DND-41 (cell line): Measurements from ENCODE around the gene ERCC6.
A peak's percentile ranks its signal among the peaks of the same experiment; 100 is the strongest.

Experiments
- ATAC-seq: fragments of 200-7000 bp; cut with Tn5 transposase; 3 replicates; pipeline ENCODE4 v1.9.1; 2021; ENCODE audit warnings: low read depth; ENCODE audit not compliant: insufficient read depth
- DNase-seq: peaks from one replicate; pipeline ENCODE4 v3.0.0-alpha.2; 2020
- H2AFZ ChIP-seq: 2 replicates; pipeline ENCODE4 v1.6.0; 2012; ENCODE audit warnings: low read depth, low read length
- H3K27ac ChIP-seq: 2 replicates; pipeline ENCODE4 v1.5.1; 2012; ENCODE audit warnings: low read length, inconsistent platforms
- H3K27me3 ChIP-seq: fragments of 200-600 bp; sonication (generic); 2 replicates; pipeline ENCODE4 v1.6.0; 2012; ENCODE audit warnings: low read length, mild to moderate bottlenecking, inconsistent platforms; ENCODE audit not compliant: insufficient read depth, poor library complexity
- H3K36me3 ChIP-seq: 2 replicates; pipeline ENCODE4 v1.5.1; 2012; ENCODE audit warnings: low read length, inconsistent platforms; ENCODE audit not compliant: insufficient read depth
- H3K4me1 ChIP-seq: 2 replicates; pipeline ENCODE4 v1.5.1; 2012; ENCODE audit warnings: mild to moderate bottlenecking, low read length; ENCODE audit not compliant: insufficient read depth
- H3K4me2 ChIP-seq: 2 replicates; pipeline ENCODE4 v1.6.0; 2012; ENCODE audit warnings: mild to moderate bottlenecking, moderate library complexity, low read length, inconsistent platforms; ENCODE audit not compliant: insufficient read depth
- H3K4me3 ChIP-seq, 2 experiments: fragments of 200-600 bp in 1 of 2; shearing (Covaris generic) in 1 of 2; 2 replicates each; pipeline ENCODE4 v1.5.1; 2012 to 2016; ENCODE audit warnings: inconsistent platforms in 2 of 2, low read length in 2 of 2, mild to moderate bottlenecking in 2 of 2, low read depth in 1 of 2, moderate library complexity in 1 of 2
- H3K79me2 ChIP-seq: 2 replicates; pipeline ENCODE4 v1.6.0; 2012; ENCODE audit warnings: low read length, inconsistent platforms; ENCODE audit not compliant: insufficient read depth
- H3K9ac ChIP-seq: 2 replicates; pipeline ENCODE4 v1.6.0; 2012; ENCODE audit warnings: low read depth, mild to moderate bottlenecking, inconsistent platforms, low read length, moderate library complexity
- H3K9me3 ChIP-seq: 2 replicates; pipeline ENCODE4 v1.5.1; 2012; ENCODE audit warnings: low read length, moderate library complexity, mild to moderate bottlenecking, inconsistent platforms; ENCODE audit not compliant: insufficient read depth, severe bottlenecking
- H4K20me1 ChIP-seq: 2 replicates; pipeline ENCODE4 v1.6.0; 2012; ENCODE audit warnings: low read length; ENCODE audit not compliant: insufficient read depth
- CTCF ChIP-seq: IDR thresholded peaks from 2 replicates; pipeline ENCODE4 v1.5.1; 2012; ENCODE audit warnings: borderline replicate concordance, low read length, moderate library complexity, mild to moderate bottlenecking; ENCODE audit not compliant: poor library complexity, severe bottlenecking; ENCODE audit errors: extremely low read depth
- EZH2 ChIP-seq: IDR thresholded peaks from 3 replicates; pipeline ENCODE4 v1.6.1; 2012; ENCODE audit warnings: borderline replicate concordance, low read depth, mild to moderate bottlenecking, moderate library complexity, low read length, inconsistent platforms; ENCODE audit not compliant: severe bottlenecking

The ERCC6 gene

GRCh38 chr10:49508249-49508648 lies 30.7 kb downstream of the ERCC6 start:
- Histone ChIP-seq H3K27me3 (no peaks in the 10 kb centered on the region), H4K20me1 (peaks cover 56% of the 10 kb centered on the region), H3K9ac (no peak overlapping the region), H3K4me2 (peak overlapping the region; percentile 10; the same call in 1 of the 2 replicates), H3K27ac (no peak overlapping the region), H3K9me3 (no peaks in the 10 kb centered on the region), H3K79me2 (no peaks in the 10 kb centered on the region), H3K4me1 (peaks cover 22% of the 10 kb centered on the region), H3K36me3 (peaks cover 8% of the 10 kb centered on the region), H3K4me3 (no peak overlapping the region), H2AFZ (no peak overlapping the region)
- peak; percentile 98 for ATAC-seq
- peak; percentile 69 for DNase-seq
- TF ChIP-seq EZH2 (no peak), CTCF (no peak)

- DNase-seq (no peak), ATAC-seq (no peak)
- Histone ChIP-seq H3K9me3 (no peaks in the 10 kb centered on the region), H2AFZ (no peak overlapping the region), H3K27ac (no peak overlapping the region), H3K4me2 (no peak overlapping the region), H4K20me1 (peaks cover 48% of the 10 kb centered on the region), H3K36me3 (peaks cover 8% of the 10 kb centered on the region), H3K27me3 (no peaks in the 10 kb centered on the region), H3K4me3 (no peak overlapping the region), H3K4me1 (peaks cover 22% of the 10 kb centered on the region), H3K79me2 (no peaks in the 10 kb centered on the region), H3K9ac (no peak overlapping the region)
- TF ChIP-seq EZH2 (no peak), CTCF (no peak)
Observed at GRCh38 chr10:49505589-49505988, 33.3 kb downstream of the ERCC6 start.

GRCh38 chr10:49505076-49505475 lies 33.8 kb downstream of the ERCC6 start:
- Histone ChIP-seq H3K36me3 (peaks cover 11% of the 10 kb centered on the region), H3K79me2 (no peaks in the 10 kb centered on the region), H3K9ac (no peak overlapping the region), H3K4me3 (no peak overlapping the region), H2AFZ (no peak overlapping the region), H3K4me2 (no peak overlapping the region), H3K27ac (no peak overlapping the region), H3K27me3 (no peaks in the 10 kb centered on the region), H4K20me1 (peaks cover 45% of the 10 kb centered on the region), H3K4me1 (peaks cover 22% of the 10 kb centered on the region), H3K9me3 (no peaks in the 10 kb centered on the region)
- TF ChIP-seq CTCF (no peak), EZH2 (no peak)
- no peak for ATAC-seq
- no peak for DNase-seq

- TF ChIP-seq CTCF (no peak), EZH2 (no peak)
- Histone ChIP-seq H3K4me3 (no peak overlapping the region), H3K27ac (no peak overlapping the region), H3K9me3 (no peaks in the 10 kb centered on the region), H3K36me3 (peaks cover 11% of the 10 kb centered on the region), H3K79me2 (no peaks in the 10 kb centered on the region), H3K9ac (no peak overlapping the region), H3K4me1 (peaks cover 22% of the 10 kb centered on the region), H3K4me2 (no peak overlapping the region), H4K20me1 (peaks cover 40% of the 10 kb centered on the region), H2AFZ (no peak overlapping the region), H3K27me3 (no peaks in the 10 kb centered on the region)
- no peak for ATAC-seq
- no peak for DNase-seq
Observed at GRCh38 chr10:49504528-49504927, 34.4 kb downstream of the ERCC6 start.
